GM06990 (cell line): ENCODE results near the gene ZNF100.
"Not testable (repeated sequence)": the region's sequence is repeated elsewhere in the genome, so short reads cannot be mapped to it uniquely, and the experiment has no call there.

Experiments used
- DNase-seq: peaks from one replicate; pipeline ENCODE4 v3.0.0-alpha.2; 2011; ENCODE audit not compliant: insufficient read length; ENCODE audit errors: extremely low read depth
- H3K27me3 ChIP-seq: replicated peaks from 2 replicates; pipeline ENCODE4 v1.6.0; 2011; ENCODE audit warnings: low read length; ENCODE audit not compliant: control insufficient read depth, insufficient read depth
- H3K36me3 ChIP-seq: 2 replicates; pipeline ENCODE4 v1.5.1; 2011; ENCODE audit warnings: low read length; ENCODE audit not compliant: control insufficient read depth, insufficient read depth
- H3K4me3 ChIP-seq: replicated peaks from 2 replicates; pipeline ENCODE4 v1.5.1; 2011; ENCODE audit warnings: low read depth, mild to moderate bottlenecking, control low read depth, low read length
- TF ChIP-seq, protein P1 (sequence below): IDR thresholded peaks from 2 replicates; pipeline ENCODE4 v1.5.1; 2011; ENCODE audit warnings: low read length, control low read depth, mild to moderate bottlenecking, inconsistent platforms; ENCODE audit not compliant: insufficient read depth, poor library complexity, severe bottlenecking

ZNF100 gene

DNA sequence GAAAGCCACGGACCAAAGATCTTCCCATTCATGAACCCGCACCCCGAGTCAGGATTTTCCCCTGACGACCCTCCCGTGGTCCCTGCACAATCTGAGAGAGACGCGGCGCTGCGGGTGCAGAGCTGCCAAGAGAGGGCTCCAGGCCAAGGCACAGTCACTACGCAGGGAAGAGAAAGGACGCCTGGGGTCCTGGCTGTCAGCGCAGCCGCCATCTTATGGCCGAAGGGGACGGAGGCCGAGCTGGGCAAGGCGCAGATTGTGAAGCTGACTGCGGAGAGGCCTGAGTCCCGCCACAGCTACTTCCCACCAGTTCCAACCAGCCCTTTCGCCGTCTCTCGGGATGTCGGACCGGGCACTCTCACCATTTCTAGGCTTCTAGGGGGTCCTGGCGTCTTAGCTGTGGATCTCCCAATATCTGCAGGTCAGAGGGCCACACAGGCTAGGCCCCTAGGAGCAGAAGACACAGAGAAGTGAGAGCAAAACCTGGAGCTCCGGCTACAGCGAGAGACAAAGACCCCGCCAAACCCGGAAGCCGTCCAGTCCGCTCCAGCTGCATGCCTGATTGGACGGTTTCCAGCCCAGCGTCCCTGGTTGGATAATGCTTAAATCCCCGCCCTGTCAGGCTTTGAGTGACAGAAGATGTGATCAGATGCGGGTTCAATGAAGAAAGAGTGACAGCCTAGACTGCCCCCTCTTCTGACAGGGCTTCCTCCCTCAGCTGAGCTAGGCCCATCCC is at the start of gene ZNF100:
Gene ZNF100, minus strand, starts transcription at position 515 of the 736 bp plus-strand sequence. Its CDS starts 150 bp downstream, at position 365.
- Histone ChIP-seq H3K27me3 (no peaks in the 10 kb centered on the region), H3K36me3 (peaks cover 1% of the 10 kb centered on the region), H3K4me3 (peak within 1 kb of the TSS; percentile 97)
- DNase-seq = peak; percentile 87
- TF ChIP-seq, protein P1, sequence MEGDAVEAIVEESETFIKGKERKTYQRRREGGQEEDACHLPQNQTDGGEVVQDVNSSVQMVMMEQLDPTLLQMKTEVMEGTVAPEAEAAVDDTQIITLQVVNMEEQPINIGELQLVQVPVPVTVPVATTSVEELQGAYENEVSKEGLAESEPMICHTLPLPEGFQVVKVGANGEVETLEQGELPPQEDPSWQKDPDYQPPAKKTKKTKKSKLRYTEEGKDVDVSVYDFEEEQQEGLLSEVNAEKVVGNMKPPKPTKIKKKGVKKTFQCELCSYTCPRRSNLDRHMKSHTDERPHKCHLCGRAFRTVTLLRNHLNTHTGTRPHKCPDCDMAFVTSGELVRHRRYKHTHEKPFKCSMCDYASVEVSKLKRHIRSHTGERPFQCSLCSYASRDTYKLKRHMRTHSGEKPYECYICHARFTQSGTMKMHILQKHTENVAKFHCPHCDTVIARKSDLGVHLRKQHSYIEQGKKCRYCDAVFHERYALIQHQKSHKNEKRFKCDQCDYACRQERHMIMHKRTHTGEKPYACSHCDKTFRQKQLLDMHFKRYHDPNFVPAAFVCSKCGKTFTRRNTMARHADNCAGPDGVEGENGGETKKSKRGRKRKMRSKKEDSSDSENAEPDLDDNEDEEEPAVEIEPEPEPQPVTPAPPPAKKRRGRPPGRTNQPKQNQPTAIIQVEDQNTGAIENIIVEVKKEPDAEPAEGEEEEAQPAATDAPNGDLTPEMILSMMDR = no peak

DNA sequence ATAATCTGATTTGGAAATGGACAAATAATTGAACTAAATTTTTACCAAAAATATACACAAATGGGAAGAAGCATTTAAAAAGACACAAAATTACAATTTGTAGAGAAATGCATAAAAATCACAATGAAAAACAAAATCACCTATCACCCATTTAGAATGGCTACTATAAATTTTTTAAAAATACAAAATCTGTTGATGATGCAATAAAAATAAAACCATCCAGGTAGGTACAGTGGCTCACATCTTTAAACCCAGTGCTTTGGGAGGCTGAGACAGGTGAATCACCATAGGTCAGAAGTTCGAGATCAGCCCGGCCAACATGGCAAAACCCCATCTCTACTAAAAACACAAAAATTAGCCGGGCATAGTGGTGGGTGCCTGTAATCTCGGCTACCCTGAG is 45.1 kb upstream of the ZNF100 start:
- peaks cover 6% of the 10 kb centered on the region for H3K36me3 ChIP-seq

DNA sequence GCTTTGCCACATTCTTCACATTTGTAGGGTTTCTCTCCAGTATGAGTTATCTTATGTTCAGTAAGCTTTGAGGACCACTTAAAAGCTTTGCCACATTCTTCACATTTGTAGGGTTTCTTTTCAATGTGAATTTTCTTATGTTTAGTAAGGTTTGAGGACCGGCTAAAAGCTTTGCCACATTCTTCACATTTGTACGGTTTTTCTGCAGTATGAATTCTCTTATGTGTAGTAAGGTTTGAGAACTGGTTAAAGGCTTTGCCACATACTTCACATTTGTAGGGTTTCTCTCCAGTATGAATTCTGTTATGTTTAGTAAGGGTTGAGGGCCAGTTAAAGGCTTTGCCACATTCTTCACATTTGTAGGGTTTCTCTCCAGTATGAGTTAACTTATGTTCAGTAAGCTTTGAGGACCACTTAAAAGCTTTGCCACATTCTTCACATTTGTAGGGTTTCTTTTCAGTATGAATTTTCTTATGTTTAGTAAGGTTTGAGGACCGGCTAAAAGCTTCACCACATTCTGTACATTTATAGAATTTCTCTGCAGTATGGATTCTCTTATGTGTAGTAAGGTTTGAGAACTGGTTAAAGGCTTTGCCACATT is 41.1 kb upstream of the ZNF100 start:
- H3K27me3 ChIP-seq, DNase-seq: not testable (repeated sequence)

More for the DNA sequence above, 45.1 kb upstream of the ZNF100 start:
- Histone ChIP-seq H3K27me3 (no peaks in the 10 kb centered on the region), H3K4me3 (no peak overlapping the region)
- TF ChIP-seq, protein P1 = no peak
- DNase-seq = no peak

DNA sequence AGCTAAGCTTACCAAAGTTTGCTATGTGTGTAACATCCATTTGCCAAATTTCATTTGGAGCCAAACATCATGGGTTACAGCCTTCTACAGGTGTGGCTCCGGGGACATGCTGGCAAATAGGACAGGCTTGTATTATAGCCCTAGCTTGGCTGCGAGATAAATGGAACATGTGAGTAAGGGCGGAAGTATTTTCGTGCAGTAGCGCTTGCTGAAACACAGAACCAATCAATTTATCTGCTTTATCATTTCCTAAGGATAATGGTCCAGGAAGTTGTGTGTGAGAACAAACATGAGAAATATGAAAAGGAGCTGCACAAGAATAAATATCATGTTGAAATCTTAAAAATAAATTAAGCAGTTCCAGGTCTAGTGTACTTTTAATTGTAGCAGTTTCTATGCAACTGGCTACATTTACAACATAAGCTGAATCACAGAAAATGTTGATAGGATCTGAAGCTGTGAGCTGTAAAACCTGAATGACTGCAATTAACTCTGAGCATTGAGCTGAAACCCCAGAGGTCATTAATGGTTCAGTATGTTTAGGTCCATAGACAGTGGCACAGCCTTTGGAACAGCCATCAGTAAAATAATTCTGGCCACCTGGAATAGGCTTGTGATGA is 22.2 kb upstream of the ZNF100 start:
- DNase-seq = no peak
- TF ChIP-seq, protein P1 = no peak
- no peak overlapping the region for H3K4me3 ChIP-seq
- no peaks in the 10 kb centered on the region for H3K36me3 ChIP-seq
- H3K27me3 ChIP-seq = no peaks in the 10 kb centered on the region

More for the DNA sequence above, 41.1 kb upstream of the ZNF100 start:
- not testable (repeated sequence) for H3K36me3 ChIP-seq, H3K4me3 ChIP-seq

DNA sequence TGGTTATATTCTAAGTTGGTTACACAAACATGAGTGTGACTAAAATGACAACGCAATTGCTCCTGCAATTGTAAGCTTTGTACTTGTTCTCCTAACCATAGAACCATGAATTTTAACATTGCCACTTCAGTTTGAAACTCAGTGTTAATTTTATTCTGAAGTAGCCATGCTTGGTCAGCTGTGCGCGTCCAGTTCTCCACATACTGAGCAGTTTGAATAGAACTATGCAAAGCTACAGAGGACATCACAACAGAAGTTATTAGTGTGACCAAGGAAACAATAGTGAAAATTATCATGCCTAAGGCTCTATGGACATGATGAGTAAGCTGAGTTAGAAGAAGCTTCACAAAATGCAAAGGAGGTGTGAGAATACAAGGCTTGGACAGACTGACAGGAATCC is 19.6 kb upstream of the ZNF100 start:
- TF ChIP-seq, protein P1 = no peak
- no peaks in the 10 kb centered on the region for H3K36me3 ChIP-seq
- H3K27me3 ChIP-seq = no peaks in the 10 kb centered on the region
- DNase-seq = no peak
- H3K4me3 ChIP-seq = no peak overlapping the region

DNA sequence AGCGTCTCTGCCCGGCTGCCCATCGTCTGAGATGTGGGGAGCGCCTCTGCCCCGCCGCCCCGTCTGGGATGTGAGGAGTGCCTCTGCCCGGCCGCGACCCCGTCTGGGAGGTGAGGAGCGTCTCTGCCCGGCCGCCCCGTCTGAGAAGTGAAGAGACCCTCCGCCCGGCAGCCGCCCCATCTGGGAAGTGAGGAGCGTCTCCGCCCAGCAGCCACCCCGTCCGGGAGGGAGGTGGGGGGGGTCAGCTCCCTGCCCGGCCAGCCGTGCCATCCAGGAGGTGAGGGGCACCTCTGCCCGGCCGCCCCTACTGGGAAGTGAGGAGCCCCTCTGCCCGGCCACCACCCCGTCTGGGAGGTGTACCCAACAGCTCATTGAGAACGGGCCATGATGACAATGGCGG is 8.4 kb upstream of the ZNF100 start:
- DNase-seq, H3K27me3 ChIP-seq, H3K4me3 ChIP-seq, H3K36me3 ChIP-seq: not testable (repeated sequence)

DNA sequence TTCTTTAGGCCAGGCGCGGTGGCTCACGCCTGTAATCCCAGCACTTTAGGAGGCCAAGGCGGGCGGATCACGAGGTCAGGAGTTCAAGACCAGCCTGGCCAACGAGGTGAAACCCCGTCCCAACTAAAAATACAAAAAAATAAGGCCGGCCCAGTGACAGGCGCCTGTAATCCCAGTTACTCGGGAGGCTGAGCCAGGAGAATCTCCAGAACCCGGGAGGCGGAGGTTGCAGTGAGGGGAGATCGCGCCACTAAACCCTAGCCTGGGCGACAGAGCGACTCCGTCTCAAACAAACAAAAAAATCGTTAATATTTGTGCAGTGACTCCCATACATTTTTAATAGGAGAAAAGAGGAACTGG is 694 bp downstream of the ZNF100 start:
- H3K4me3 ChIP-seq = peak overlapping the region; percentile 97
- H3K36me3 ChIP-seq, DNase-seq, H3K27me3 ChIP-seq: not testable (repeated sequence)
